MM.1S (cell line): ENCODE measurements around the gene SLITRK2.

ENCODE experiments used
- DNase-seq: peaks from one replicate; pipeline ENCODE4 v3.0.0-alpha.2; 2015
- H2AFZ ChIP-seq: fragments of 300-600 bp; sonication (generic); 2 replicates; pipeline ENCODE4 v1.6.0; 2016; ENCODE audit warnings: antibody characterized with exemption, low read length
- H3F3A ChIP-seq: fragments of 300-600 bp; sonication (generic); 2 replicates; pipeline ENCODE4 v1.6.1; 2016; ENCODE audit warnings: mild to moderate bottlenecking, antibody characterized with exemption, low read length, moderate library complexity, mixed read lengths; ENCODE audit not compliant: insufficient read depth
- H3K27ac ChIP-seq: fragments of 300-600 bp; sonication (generic); 2 replicates; pipeline ENCODE4 v1.5.1; 2016; ENCODE audit warnings: mild to moderate bottlenecking, low read length
- H3K27me3 ChIP-seq: fragments of 300-600 bp; sonication (generic); replicated peaks from 2 replicates; pipeline ENCODE4 v1.6.0; 2016; ENCODE audit warnings: low read length; ENCODE audit not compliant: insufficient read depth
- H3K36me3 ChIP-seq: fragments of 300-600 bp; sonication (generic); replicated peaks from 2 replicates; pipeline ENCODE4 v1.6.1; 2016; ENCODE audit warnings: mild to moderate bottlenecking, low read length, mixed read lengths; ENCODE audit not compliant: insufficient read depth
- H3K4me1 ChIP-seq: fragments of 300-600 bp; sonication (generic); 2 replicates; pipeline ENCODE4 v1.6.1; 2016; ENCODE audit warnings: low read length, mixed read lengths
- H3K4me2 ChIP-seq: fragments of 300-600 bp; sonication (generic); 2 replicates; pipeline ENCODE4 v1.6.0; 2016; ENCODE audit warnings: low read depth, low read length
- H3K4me3 ChIP-seq: fragments of 300-600 bp; sonication (generic); 2 replicates; pipeline ENCODE4 v1.5.1; 2016; ENCODE audit warnings: low read length, mixed read lengths
- H3K79me2 ChIP-seq: fragments of 300-600 bp; sonication (generic); 2 replicates; pipeline ENCODE4 v1.6.1; 2016; ENCODE audit warnings: mixed run types, low read length, mixed read lengths
- H3K9ac ChIP-seq: fragments of 300-600 bp; sonication (generic); 2 replicates; pipeline ENCODE4 v1.6.1; 2016; ENCODE audit warnings: low read length, mixed read lengths
- H3K9me2 ChIP-seq: fragments of 300-600 bp; sonication (generic); replicated peaks from 2 replicates; pipeline ENCODE4 v1.6.1; 2016; ENCODE audit warnings: mild to moderate bottlenecking, low read length, mixed read lengths; ENCODE audit not compliant: insufficient read depth
- H3K9me3 ChIP-seq: fragments of 300-600 bp; sonication (generic); replicated peaks from 2 replicates; pipeline ENCODE4 v1.6.1; 2016; ENCODE audit warnings: mild to moderate bottlenecking, low read length, mixed read lengths; ENCODE audit not compliant: insufficient read depth
- H4K20me1 ChIP-seq: fragments of 300-600 bp; sonication (generic); 2 replicates; pipeline ENCODE4 v1.6.1; 2016; ENCODE audit warnings: mild to moderate bottlenecking, low read length, moderate library complexity, mixed read lengths; ENCODE audit not compliant: insufficient read depth
- CTCF ChIP-seq: fragments of 300-600 bp; sonication (generic); IDR thresholded peaks from 2 replicates; pipeline ENCODE4 v1.5.1; 2016; ENCODE audit warnings: antibody characterized with exemption, low read length, mixed read lengths
- EZH2 ChIP-seq: fragments of 300-600 bp; sonication (generic); optimal IDR thresholded peaks from 2 replicates; pipeline ENCODE3; 2017; ENCODE audit warnings: low read depth, mild to moderate bottlenecking, antibody characterized with exemption, low read length, mixed read lengths
- EZH2phosphoT487 ChIP-seq: fragments of 300-600 bp; sonication (generic); IDR thresholded peaks from 2 replicates; pipeline ENCODE4 v1.6.1; 2018; ENCODE audit warnings: antibody characterized with exemption, low read length

SLITRK2 gene

GRCh38 chrX:145848857-145849256, 31.2 kb downstream of the SLITRK2 start:
- H3K27ac ChIP-seq: no peak overlapping the region
- no peaks in the 10 kb centered on the region for H3K9me3 ChIP-seq
- no peak for TF ChIP-seq CTCF
- no peak for TF ChIP-seq EZH2phosphoT487
- no peak for TF ChIP-seq EZH2
- no peak overlapping the region for H3K4me3 ChIP-seq
- H3K27me3 ChIP-seq: no peaks in the 10 kb centered on the region
- no peaks in the 10 kb centered on the region for H3K79me2 ChIP-seq
- no peaks in the 10 kb centered on the region for H3K9me2 ChIP-seq
- H3F3A ChIP-seq: no peaks in the 10 kb centered on the region
- no peaks in the 10 kb centered on the region for H3K4me1 ChIP-seq
- H2AFZ ChIP-seq: no peak overlapping the region
- DNase-seq: no peak
- no peak overlapping the region for H3K4me2 ChIP-seq
- H4K20me1 ChIP-seq: no peaks in the 10 kb centered on the region
- H3K36me3 ChIP-seq: no peaks in the 10 kb centered on the region
- H3K9ac ChIP-seq: no peak overlapping the region

GRCh38 chrX:145853181-145853580, 35.6 kb downstream of the SLITRK2 start:
- Histone ChIP-seq H3K9me2 (no peaks in the 10 kb centered on the region), H3K27ac (no peak overlapping the region), H3K9ac (no peak overlapping the region), H3F3A (no peaks in the 10 kb centered on the region), H3K36me3 (no peaks in the 10 kb centered on the region), H2AFZ (no peak overlapping the region), H3K79me2 (no peaks in the 10 kb centered on the region), H3K4me1 (no peaks in the 10 kb centered on the region), H4K20me1 (no peaks in the 10 kb centered on the region), H3K9me3 (no peaks in the 10 kb centered on the region), H3K4me3 (no peak overlapping the region), H3K4me2 (no peak overlapping the region), H3K27me3 (no peaks in the 10 kb centered on the region)
- no peak for DNase-seq
- no peak for TF ChIP-seq CTCF
- no peak for TF ChIP-seq EZH2phosphoT487
- TF ChIP-seq EZH2: no peak

- H2AFZ ChIP-seq: no peak overlapping the region
- H3K4me2 ChIP-seq: no peak overlapping the region
- no peak for TF ChIP-seq EZH2phosphoT487
- no peak for DNase-seq
- no peaks in the 10 kb centered on the region for H3K9me2 ChIP-seq
- H3K9me3 ChIP-seq: no peaks in the 10 kb centered on the region
- H3K79me2 ChIP-seq: no peaks in the 10 kb centered on the region
- H3K4me1 ChIP-seq: no peaks in the 10 kb centered on the region
- no peaks in the 10 kb centered on the region for H3K27me3 ChIP-seq
- no peaks in the 10 kb centered on the region for H3F3A ChIP-seq
- H4K20me1 ChIP-seq: no peaks in the 10 kb centered on the region
- H3K4me3 ChIP-seq: no peak overlapping the region
- H3K36me3 ChIP-seq: no peaks in the 10 kb centered on the region
- no peak overlapping the region for H3K9ac ChIP-seq
- no peak overlapping the region for H3K27ac ChIP-seq
These were observed 38.6 kb downstream of the SLITRK2 start for GRCh38 chrX:145856181-145856580.

GRCh38 chrX:145861818-145862217, 44.2 kb downstream of the SLITRK2 start:
- no peaks in the 10 kb centered on the region for H3K9me2 ChIP-seq
- no peaks in the 10 kb centered on the region for H3K79me2 ChIP-seq
- no peaks in the 10 kb centered on the region for H3K27me3 ChIP-seq
- DNase-seq: no peak
- H3K4me2 ChIP-seq: no peak overlapping the region
- H3K27ac ChIP-seq: no peak overlapping the region
- H3K9ac ChIP-seq: no peak overlapping the region
- no peaks in the 10 kb centered on the region for H3K36me3 ChIP-seq
- no peaks in the 10 kb centered on the region for H3K9me3 ChIP-seq
- no peaks in the 10 kb centered on the region for H3F3A ChIP-seq
- H4K20me1 ChIP-seq: no peaks in the 10 kb centered on the region
- TF ChIP-seq EZH2phosphoT487: no peak
- no peaks in the 10 kb centered on the region for H3K4me1 ChIP-seq
- H3K4me3 ChIP-seq: no peak overlapping the region
- H2AFZ ChIP-seq: no peak overlapping the region
